Choroid plexus epithelial cell (primary cell): ENCODE measurements around the gene ITPK1.

Experiments used
- DNase-seq: peaks from one replicate; pipeline ENCODE4 v3.0.0-alpha.2; 2010; ENCODE audit warnings: low read depth
- H3K4me3 ChIP-seq: 2 replicates; pipeline ENCODE4 v1.5.1; 2011; ENCODE audit warnings: low read depth, mild to moderate bottlenecking, control low read depth, low read length, moderate library complexity
- CTCF ChIP-seq: conservative IDR thresholded peaks from 2 replicates; pipeline ENCODE4 v1.5.1; 2011; ENCODE audit warnings: low read depth, mild to moderate bottlenecking, control low read depth, inconsistent platforms, low read length, moderate library complexity

Gene ITPK1

DNA sequence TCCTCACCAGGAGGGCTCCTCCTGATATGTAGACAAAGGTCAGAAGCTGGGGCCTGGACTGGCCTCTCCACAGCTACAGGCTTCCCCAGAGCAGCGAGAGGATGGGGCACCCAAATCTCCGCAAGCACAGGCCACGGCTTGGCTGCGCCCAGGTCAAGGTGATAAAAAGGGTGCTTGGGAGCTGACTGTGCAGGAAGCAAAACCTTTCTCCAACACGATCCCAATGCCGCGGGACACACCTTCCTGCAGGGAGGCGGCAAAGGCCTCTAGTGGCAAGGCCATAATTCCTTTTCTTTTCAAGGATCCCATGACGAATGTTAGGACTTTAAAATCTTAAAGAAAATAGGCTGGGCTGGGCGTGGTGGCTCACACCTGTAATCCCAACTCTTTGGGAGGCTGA lies 13.6 kb downstream of the ITPK1 start:
- DNase-seq, result no peak
- TF ChIP-seq CTCF, result no peak
- no peak overlapping the region for H3K4me3 ChIP-seq

- no peak overlapping the region for H3K4me3 ChIP-seq
- no peak for TF ChIP-seq CTCF
- no peak for DNase-seq
Measured at GRCh38 chr14:93101181-93101580, 14.5 kb downstream of the ITPK1 start.

DNA sequence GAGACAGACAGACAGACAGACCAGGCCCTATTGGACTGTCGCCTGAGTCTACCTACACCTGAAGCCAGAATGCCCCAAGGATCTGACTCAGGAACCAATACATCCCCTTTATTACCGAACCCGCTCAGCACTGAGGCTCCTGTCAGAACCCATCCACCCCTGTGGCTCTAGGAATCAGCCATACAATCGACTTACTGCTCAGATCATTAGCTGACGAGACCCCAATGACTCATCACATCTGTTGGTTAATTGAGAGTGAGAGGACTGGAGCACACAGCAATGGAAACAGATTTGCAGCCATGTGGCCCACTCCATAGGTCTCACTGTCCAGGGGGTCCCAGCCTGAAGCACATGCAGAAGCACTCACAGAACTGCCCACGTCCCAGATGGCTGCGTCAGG lies 15.2 kb downstream of the ITPK1 start:
- DNase-seq, result no peak
- no peak for TF ChIP-seq CTCF
- H3K4me3 ChIP-seq, result no peak overlapping the region

GRCh38 chr14:93100100-93100499 lies 15.6 kb downstream of the ITPK1 start:
- no peak overlapping the region for H3K4me3 ChIP-seq
- DNase-seq, result no peak
- TF ChIP-seq CTCF, result no peak

DNA sequence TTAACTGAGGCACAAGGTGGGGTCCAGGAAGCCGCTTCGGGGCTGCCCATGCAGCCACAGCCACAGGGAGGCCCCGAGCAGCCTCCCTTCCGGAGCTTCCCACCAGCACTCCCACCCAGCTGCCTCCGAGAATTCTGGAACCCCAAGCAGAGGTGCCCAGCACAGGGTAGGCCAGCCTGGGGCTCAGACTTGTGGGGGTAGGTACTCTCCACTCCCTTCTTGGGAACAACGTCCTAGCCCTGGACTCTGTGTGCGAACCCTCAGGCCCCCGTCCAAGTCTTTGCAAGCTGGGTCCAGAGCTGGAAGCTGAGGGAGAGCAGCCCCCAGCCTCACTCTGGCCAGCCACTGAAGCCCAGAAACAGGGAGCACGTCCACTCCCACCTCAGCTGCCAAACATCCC lies 16.1 kb downstream of the ITPK1 start:
- TF ChIP-seq CTCF, result no peak

DNA sequence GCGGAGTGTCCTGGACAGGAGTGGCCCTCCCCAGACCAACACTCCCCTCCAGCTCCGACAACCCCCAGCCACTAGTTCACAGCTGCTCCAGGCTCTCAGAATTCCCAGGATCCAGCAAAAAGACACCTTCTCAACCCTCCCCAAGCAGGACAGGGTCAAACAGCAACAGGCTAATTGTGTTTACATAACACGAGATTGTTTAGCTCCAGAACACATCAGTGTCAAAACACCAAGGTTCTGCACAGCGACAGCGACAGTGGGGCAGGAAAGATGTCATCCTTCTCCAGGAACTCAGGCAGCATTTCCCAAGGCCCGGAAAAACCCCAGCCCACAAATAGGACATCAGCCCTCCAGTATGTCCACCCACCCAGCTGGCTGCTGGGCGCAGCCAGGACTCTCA lies 16.5 kb downstream of the ITPK1 start:
- DNase-seq, result no peak
- TF ChIP-seq CTCF, result no peak
- H3K4me3 ChIP-seq, result no peak overlapping the region

More for the DNA sequence above, 16.1 kb downstream of the ITPK1 start:
- no peak overlapping the region for H3K4me3 ChIP-seq
- DNase-seq, result no peak

- TF ChIP-seq CTCF, result no peak
- H3K4me3 ChIP-seq, result no peak overlapping the region
- DNase-seq, result no peak
Measured at GRCh38 chr14:93096691-93097322, 18.9 kb downstream of the ITPK1 start.
